HL-60 (cell line): ENCODE data around the gene MELTF.

Experiments used
- CTCF ChIP-seq: IDR thresholded peaks from one replicate; pipeline ENCODE4 v1.5.1; 2011; ENCODE audit warnings: low read length, control low read depth, inconsistent platforms; ENCODE audit not compliant: insufficient read depth
- GABPA ChIP-seq: IDR thresholded peaks from 2 replicates; pipeline ENCODE4 v1.6.1; 2012; ENCODE audit warnings: low read depth
- POLR2AphosphoS5 ChIP-seq: IDR thresholded peaks from 2 replicates; pipeline ENCODE4 v1.6.1; 2012; ENCODE audit warnings: low read depth
- SPI1 ChIP-seq: IDR thresholded peaks from 2 replicates; pipeline ENCODE4 v1.6.1; 2012; ENCODE audit warnings: low read depth, mild to moderate bottlenecking, borderline replicate concordance

GRCh38 chr3:197027151-197027895 lies 2.3 kb downstream of the MELTF start:
- TF ChIP-seq CTCF: no peak
- TF ChIP-seq POLR2AphosphoS5: no peak
- no peak for TF ChIP-seq GABPA
- no peak for TF ChIP-seq SPI1
